ENCODE results near the gene CUL4B.
"Not testable (repeated sequence)": the region's sequence is repeated elsewhere in the genome, so short reads cannot be mapped to it uniquely, and the experiment has no call there.

Gene CUL4B

DNA sequence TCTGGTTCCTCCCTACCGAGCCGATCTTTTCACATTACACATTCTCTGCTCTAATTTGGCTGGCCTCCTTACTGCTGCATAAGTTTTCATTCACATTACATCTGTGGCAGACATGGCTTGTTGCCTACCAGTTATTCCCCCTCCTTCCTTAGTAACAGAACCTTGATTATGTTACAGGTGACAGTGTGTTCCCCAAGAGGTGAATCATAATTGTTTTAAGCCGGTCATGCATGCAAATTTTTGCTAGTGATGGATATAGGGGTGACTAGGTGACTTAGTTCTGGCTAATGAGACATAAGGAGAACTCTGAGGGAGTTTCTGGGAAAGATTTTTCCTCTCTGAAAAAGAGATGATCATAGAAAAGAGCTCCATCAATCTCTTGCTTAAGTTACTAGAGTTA, 83.3 kb downstream of the CUL4B start:
- Histone ChIP-seq H3K4me1 (ENCODE audit: control insufficient read depth, insufficient read depth, low read length, unreplicated experiment) (no peaks in the 10 kb centered on the region), H2AFZ (ENCODE audit: low read length, unreplicated experiment) (no peak overlapping the region), H3K4me3 (ENCODE audit: low read depth, low read length) (no peak overlapping the region), H3K36me3 (ENCODE audit: insufficient read depth, low read length) (no peaks in the 10 kb centered on the region), H3K27me3 (ENCODE audit: insufficient read depth, low read length) (no peaks in the 10 kb centered on the region), H3K79me2 (ENCODE audit: control insufficient read depth, insufficient read depth, low read length, unreplicated experiment) (no peaks in the 10 kb centered on the region), H3K27ac (ENCODE audit: low read depth, low read length) (no peak overlapping the region)

DNA sequence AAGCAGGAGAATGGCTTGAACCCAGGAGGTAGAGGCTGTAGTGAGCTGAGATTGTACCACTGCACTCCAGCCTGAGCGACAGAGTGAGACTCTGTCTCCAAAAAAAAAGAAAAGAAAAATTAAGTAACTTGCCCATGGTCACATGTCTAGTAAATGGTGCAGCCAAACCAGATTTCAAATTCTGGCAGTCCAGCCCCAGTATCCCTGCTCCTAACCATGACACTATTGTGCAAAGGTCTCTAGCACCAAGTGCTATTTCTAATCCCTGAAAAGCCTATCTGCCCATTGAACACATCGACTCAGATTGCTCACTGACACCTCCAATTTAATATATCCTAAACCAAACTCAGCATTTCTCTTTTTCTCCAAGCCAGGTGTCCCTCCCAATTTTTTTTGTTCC, 84.0 kb downstream of the CUL4B start:
- Histone ChIP-seq H3K4me1 (ENCODE audit: control insufficient read depth, insufficient read depth, low read length, unreplicated experiment) (no peaks in the 10 kb centered on the region), H3K79me2 (ENCODE audit: control insufficient read depth, insufficient read depth, low read length, unreplicated experiment) (no peaks in the 10 kb centered on the region), H3K27ac (ENCODE audit: low read depth, low read length) (no peak overlapping the region), H3K36me3 (ENCODE audit: insufficient read depth, low read length) (no peaks in the 10 kb centered on the region), H2AFZ (ENCODE audit: low read length, unreplicated experiment) (no peak overlapping the region), H3K27me3 (ENCODE audit: insufficient read depth, low read length) (no peaks in the 10 kb centered on the region), H3K4me3 (ENCODE audit: low read depth, low read length) (no peak overlapping the region)

DNA sequence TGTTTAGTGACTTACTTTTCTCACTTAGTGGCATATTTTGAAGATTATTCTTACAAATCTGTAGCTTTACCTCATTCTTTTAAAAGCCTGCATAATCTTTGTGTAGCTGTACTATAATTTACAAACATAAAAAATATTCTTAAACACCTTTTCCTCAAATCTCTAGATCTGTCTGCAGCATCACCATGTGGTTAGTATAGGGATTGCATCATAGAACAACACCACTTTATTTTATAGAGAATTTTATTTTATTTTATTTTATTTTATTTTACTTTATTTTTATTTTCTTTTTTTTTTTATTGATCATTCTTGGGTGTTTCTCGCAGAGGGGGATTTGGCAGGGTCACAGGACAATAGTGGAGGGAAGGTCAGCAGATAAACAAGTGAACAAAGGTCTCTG, 85.3 kb downstream of the CUL4B start:
- not testable (repeated sequence) for H2AFZ ChIP-seq (ENCODE audit: low read length, unreplicated experiment); H3K36me3 ChIP-seq (ENCODE audit: insufficient read depth, low read length); H3K4me1 ChIP-seq (ENCODE audit: control insufficient read depth, insufficient read depth, low read length, unreplicated experiment); H3K27me3 ChIP-seq (ENCODE audit: insufficient read depth, low read length); H3K27ac ChIP-seq (ENCODE audit: low read depth, low read length); H3K4me3 ChIP-seq (ENCODE audit: low read depth, low read length); H3K79me2 ChIP-seq (ENCODE audit: control insufficient read depth, insufficient read depth, low read length, unreplicated experiment)

All from ACC112 (cell line).